OCI-LY1 (cell line): Measurements from ENCODE around the gene AMBRA1.
"Not testable (repeated sequence)": the region's sequence is repeated elsewhere in the genome, so short reads cannot be mapped to it uniquely, and the experiment has no call there.

ENCODE experiments used
- H2AFZ ChIP-seq: fragments of 200-600 bp; sonication (generic), shearing (Covaris generic); 2 replicates; pipeline ENCODE4 v1.6.0; 2014; ENCODE audit warnings: antibody characterized with exemption, mild to moderate bottlenecking, low read length
- H3F3A ChIP-seq: fragments of 200-600 bp; sonication (generic), shearing (Covaris generic); 2 replicates; pipeline ENCODE4 v1.6.0; 2014; ENCODE audit warnings: mild to moderate bottlenecking, antibody characterized with exemption, low read length, moderate library complexity; ENCODE audit not compliant: insufficient read depth
- H3K27ac ChIP-seq: fragments of 200-600 bp; sonication (generic); 2 replicates; pipeline ENCODE4 v1.5.1; 2014; ENCODE audit warnings: low read length, mixed run types, mild to moderate bottlenecking, low read depth; ENCODE audit not compliant: poor library complexity, severe bottlenecking
- H3K27me3 ChIP-seq: fragments of 200-600 bp; sonication (generic); 2 replicates; pipeline ENCODE4 v1.6.0; 2014; ENCODE audit warnings: antibody characterized with exemption, mild to moderate bottlenecking, low read length, moderate library complexity; ENCODE audit not compliant: insufficient read depth
- H3K36me3 ChIP-seq: fragments of 200-600 bp; sonication (generic); 2 replicates; pipeline ENCODE4 v1.6.1; 2014; ENCODE audit warnings: mild to moderate bottlenecking, antibody characterized with exemption, low read length, moderate library complexity, mixed read lengths; ENCODE audit not compliant: insufficient read depth
- H3K4me1 ChIP-seq: fragments of 200-600 bp; sonication (generic); 2 replicates; pipeline ENCODE4 v1.5.1; 2014; ENCODE audit warnings: mild to moderate bottlenecking, low read length, moderate library complexity; ENCODE audit not compliant: insufficient read depth, severe bottlenecking
- H3K4me2 ChIP-seq: fragments of 200-600 bp; sonication (generic), shearing (Covaris generic); 2 replicates; pipeline ENCODE4 v1.6.1; 2014; ENCODE audit warnings: low read length
- H3K4me3 ChIP-seq: fragments of 200-600 bp; sonication (generic); 2 replicates; pipeline ENCODE4 v1.5.1; 2014; ENCODE audit warnings: low read length, low read depth, mild to moderate bottlenecking, mixed read lengths; ENCODE audit not compliant: poor library complexity, severe bottlenecking
- H3K79me2 ChIP-seq: fragments of 200-600 bp; shearing (Covaris generic); 2 replicates; pipeline ENCODE4 v1.6.1; 2016; ENCODE audit warnings: mixed run types, low read length, mixed read lengths; ENCODE audit not compliant: insufficient read depth
- H3K9ac ChIP-seq: fragments of 200-600 bp; sonication (generic), shearing (Covaris generic); 2 replicates; pipeline ENCODE4 v1.6.1; 2014; ENCODE audit warnings: mild to moderate bottlenecking, low read length, mixed read lengths
- H3K9me2 ChIP-seq: fragments of 200-600 bp; sonication (generic), shearing (Covaris generic); 2 replicates; pipeline ENCODE4 v1.6.1; 2014; ENCODE audit warnings: low read depth, mild to moderate bottlenecking, low read length, mixed read lengths
- H3K9me3 ChIP-seq: fragments of 200-600 bp; shearing (Covaris generic); 2 replicates; pipeline ENCODE4 v1.6.1; 2014; ENCODE audit warnings: low read length, mixed read lengths
- H4K20me1 ChIP-seq: fragments of 200-600 bp; sonication (generic), shearing (Covaris generic); 2 replicates; pipeline ENCODE4 v1.6.0; 2016; ENCODE audit warnings: mild to moderate bottlenecking, low read length; ENCODE audit not compliant: insufficient read depth
- CTCF ChIP-seq: fragments of 200-600 bp; sonication (generic), shearing (Covaris generic); IDR thresholded peaks from 2 replicates; pipeline ENCODE4 v1.5.1; 2017; ENCODE audit warnings: mild to moderate bottlenecking, antibody characterized with exemption, low read length, moderate library complexity, mixed read lengths
- EZH2 ChIP-seq: fragments of 200-600 bp; sonication (generic), shearing (Covaris generic); IDR thresholded peaks from 2 replicates; pipeline ENCODE4 v1.8.0; 2017; ENCODE audit warnings: borderline replicate concordance, mixed run types, mild to moderate bottlenecking, antibody characterized with exemption, low read length, moderate library complexity, mixed read lengths

Gene AMBRA1

GRCh38 chr11:46588915-46589314 is 4.9 kb downstream of the AMBRA1 start:
- no peak overlapping the region for H2AFZ ChIP-seq
- H3K9me2 ChIP-seq, result no peaks in the 10 kb centered on the region
- no peaks in the 10 kb centered on the region for H3K27me3 ChIP-seq
- peaks cover 29% of the 10 kb centered on the region for H3K4me1 ChIP-seq
- H3K36me3 ChIP-seq, result no peaks in the 10 kb centered on the region; the same call in 1 of the 2 replicates
- no peak overlapping the region for H3K9ac ChIP-seq
- H3K79me2 ChIP-seq, result peaks cover 80% of the 10 kb centered on the region
- no peaks in the 10 kb centered on the region for H3K9me3 ChIP-seq
- no peak overlapping the region for H3K4me2 ChIP-seq
- H3K4me3 ChIP-seq, result no peak overlapping the region
- H3K27ac ChIP-seq, result no peak overlapping the region
- no peaks in the 10 kb centered on the region for H3F3A ChIP-seq
- H4K20me1 ChIP-seq, result no peaks in the 10 kb centered on the region
- TF ChIP-seq CTCF, result no peak
- TF ChIP-seq EZH2, result no peak

- Histone ChIP-seq H3K9me2 (no peaks in the 10 kb centered on the region), H3K36me3 (no peaks in the 10 kb centered on the region; the same call in 1 of the 2 replicates), H3K4me2 (no peak overlapping the region), H4K20me1 (no peaks in the 10 kb centered on the region), H3K4me3 (no peak overlapping the region), H3F3A (no peaks in the 10 kb centered on the region), H3K27ac (no peak overlapping the region), H3K9me3 (no peaks in the 10 kb centered on the region), H3K9ac (no peak overlapping the region), H3K79me2 (peaks cover 75% of the 10 kb centered on the region), H2AFZ (no peak overlapping the region), H3K27me3 (no peaks in the 10 kb centered on the region), H3K4me1 (peaks cover 28% of the 10 kb centered on the region)
- no peak for TF ChIP-seq EZH2
- no peak for TF ChIP-seq CTCF
Measured at GRCh38 chr11:46588131-46588530, 5.7 kb downstream of the AMBRA1 start.

- H3K27me3 ChIP-seq, H3K9me3 ChIP-seq, H4K20me1 ChIP-seq, H3F3A ChIP-seq, H2AFZ ChIP-seq, H3K9me2 ChIP-seq, H3K4me3 ChIP-seq, H3K9ac ChIP-seq, H3K4me1 ChIP-seq, H3K4me2 ChIP-seq, H3K27ac ChIP-seq, H3K36me3 ChIP-seq: not testable (repeated sequence)
- peaks cover 55% of the 10 kb centered on the region for H3K79me2 ChIP-seq
Measured at GRCh38 chr11:46583513-46583912, 10.3 kb downstream of the AMBRA1 start.

GRCh38 chr11:46582588-46582987 is 11.2 kb downstream of the AMBRA1 start:
- H3K36me3 ChIP-seq, result peaks cover 4% of the 10 kb centered on the region; the same call in 1 of the 2 replicates
- no peak overlapping the region for H3K27ac ChIP-seq
- TF ChIP-seq EZH2 (no peak), CTCF (no peak)
- H3K9me3 ChIP-seq, result no peaks in the 10 kb centered on the region
- no peak overlapping the region for H2AFZ ChIP-seq
- H4K20me1 ChIP-seq, result no peaks in the 10 kb centered on the region
- H3K4me3 ChIP-seq, result no peak overlapping the region
- 0 out of 2 replicates have a peak, but pooled peaks cover 4% of the 10 kb centered on the region for H3F3A ChIP-seq
- peaks cover 54% of the 10 kb centered on the region for H3K79me2 ChIP-seq
- no peaks in the 10 kb centered on the region for H3K9me2 ChIP-seq
- H3K4me2 ChIP-seq, result no peak overlapping the region
- no peak overlapping the region for H3K9ac ChIP-seq
- no peaks in the 10 kb centered on the region for H3K4me1 ChIP-seq
- no peaks in the 10 kb centered on the region for H3K27me3 ChIP-seq
